A204.1 (cell line): ENCODE results near the gene SORCS2.

Experiments used
- FAIRE-seq: peaks from 2 replicates; lab custom pipeline; 2012; peaks lifted over from hg19 to GRCh38; lab: Jason Lieb, UNC

Gene SORCS2

DNA sequence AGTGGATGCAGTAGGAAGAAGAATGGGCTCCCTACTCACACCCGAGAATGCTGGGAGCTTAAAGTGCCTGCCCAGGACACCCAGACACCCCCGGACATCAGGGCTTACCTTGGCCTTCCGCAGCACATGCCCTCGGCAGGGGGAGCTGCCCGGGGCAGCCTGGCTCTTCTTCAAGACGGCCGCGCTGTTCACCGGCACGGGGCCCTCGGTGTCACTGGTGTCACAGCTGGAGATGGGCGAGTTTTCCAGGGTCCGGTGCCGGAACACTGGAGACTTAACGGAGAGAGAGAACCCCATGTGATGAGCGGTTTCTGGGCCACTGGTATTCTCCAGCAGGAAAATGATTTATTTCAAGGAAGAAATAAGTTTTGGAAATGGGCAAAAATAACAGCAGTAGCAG lies 576.4 kb downstream of the SORCS2 start:
- no peak for FAIRE-seq

DNA sequence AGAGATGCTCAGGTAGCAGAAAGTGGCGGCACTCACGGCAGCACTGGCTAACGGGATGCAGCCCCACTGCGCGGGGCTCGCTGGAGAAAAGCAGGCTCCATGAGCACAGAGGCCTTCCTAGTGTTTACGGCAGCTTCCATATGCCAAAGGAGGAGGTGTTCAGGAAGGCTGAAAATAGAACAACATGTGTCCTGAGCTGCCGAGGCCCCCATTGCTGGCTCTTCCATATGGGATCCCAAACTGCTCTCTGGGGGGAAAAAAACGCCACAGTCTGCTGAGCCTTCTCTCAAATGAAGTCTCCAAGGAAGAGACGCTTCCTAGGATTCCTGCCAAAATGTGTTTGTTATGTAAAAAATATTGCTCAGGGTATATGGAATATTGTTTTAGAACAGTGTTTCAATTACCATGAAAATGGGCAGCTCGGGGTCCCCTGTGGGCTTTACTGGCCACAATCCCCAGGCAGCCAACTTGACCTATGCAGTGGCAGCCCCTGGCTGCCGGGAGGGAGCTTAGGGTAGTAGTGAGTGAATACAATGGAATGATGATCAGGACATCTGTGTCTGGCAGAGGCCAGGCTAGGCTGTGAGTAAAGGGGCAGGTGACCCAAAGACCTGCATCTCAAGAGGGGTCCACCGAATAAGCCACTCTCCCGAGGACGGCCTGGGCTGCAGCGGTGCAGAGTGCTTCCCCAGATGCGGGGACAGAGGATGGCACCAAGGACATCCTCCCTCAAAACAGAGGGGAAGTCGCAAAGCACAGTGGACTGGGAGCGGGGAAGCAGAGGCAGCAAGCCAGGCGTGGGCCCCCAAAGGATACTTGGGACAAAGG lies 577.3 kb downstream of the SORCS2 start:
- no peak for FAIRE-seq

DNA sequence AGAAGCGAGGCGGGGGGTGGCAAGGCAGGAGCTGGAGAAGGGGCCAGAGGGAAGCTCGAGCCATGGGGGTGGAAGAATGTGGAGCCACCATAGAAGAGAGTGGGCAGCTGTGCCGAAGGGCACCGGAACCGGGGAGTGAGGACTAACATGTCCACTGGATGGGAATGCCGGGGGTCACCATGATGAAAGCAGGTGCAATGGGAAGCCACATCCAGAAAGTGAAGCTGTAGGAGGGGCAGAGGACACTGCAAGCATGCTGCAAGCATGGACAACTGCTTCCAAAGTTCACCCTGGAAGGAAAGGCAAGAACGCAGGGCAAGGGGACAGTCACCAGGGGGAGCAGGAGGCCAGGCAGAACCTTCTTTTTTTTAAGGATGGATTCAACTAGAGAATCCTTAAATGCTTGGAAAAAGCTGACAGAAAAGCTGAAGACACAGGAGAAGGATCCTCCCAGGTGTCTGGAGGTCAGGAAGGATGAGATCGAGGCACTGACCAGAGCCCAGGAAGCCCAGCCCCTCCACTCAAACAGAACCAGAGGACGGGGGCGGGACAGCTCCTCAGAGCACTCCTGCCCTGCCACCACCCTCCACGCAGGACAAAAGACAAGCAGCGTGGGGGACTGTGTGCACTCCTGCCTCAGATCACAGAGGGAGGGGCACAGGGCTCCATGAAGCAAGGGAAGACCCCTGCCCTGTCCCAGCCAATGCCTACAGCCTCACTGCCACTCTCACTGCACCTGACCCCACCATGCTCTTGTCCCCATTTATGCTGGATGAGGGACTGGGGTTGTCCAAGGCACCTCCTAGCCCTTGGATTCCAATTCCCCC lies 578.1 kb downstream of the SORCS2 start:
- FAIRE-seq, result no peak

DNA sequence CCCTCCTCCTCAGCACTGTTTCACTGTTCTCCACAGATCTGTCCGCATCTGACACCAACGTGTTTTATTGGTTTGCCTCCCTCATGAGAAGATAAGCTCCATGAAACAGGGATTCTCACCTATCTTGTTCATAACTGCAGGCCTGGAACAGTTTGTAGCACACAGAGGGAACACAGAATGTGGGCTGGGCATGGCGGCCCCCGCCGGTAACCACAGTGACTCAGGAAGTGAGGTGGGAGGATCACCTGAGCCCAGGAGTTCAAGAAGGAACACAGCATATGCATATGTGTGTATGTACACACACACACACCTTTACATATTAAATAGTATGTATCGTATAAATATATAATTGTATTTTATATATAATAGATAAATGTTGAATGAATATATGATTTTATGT lies 578.7 kb downstream of the SORCS2 start:
- FAIRE-seq, result no peak

DNA sequence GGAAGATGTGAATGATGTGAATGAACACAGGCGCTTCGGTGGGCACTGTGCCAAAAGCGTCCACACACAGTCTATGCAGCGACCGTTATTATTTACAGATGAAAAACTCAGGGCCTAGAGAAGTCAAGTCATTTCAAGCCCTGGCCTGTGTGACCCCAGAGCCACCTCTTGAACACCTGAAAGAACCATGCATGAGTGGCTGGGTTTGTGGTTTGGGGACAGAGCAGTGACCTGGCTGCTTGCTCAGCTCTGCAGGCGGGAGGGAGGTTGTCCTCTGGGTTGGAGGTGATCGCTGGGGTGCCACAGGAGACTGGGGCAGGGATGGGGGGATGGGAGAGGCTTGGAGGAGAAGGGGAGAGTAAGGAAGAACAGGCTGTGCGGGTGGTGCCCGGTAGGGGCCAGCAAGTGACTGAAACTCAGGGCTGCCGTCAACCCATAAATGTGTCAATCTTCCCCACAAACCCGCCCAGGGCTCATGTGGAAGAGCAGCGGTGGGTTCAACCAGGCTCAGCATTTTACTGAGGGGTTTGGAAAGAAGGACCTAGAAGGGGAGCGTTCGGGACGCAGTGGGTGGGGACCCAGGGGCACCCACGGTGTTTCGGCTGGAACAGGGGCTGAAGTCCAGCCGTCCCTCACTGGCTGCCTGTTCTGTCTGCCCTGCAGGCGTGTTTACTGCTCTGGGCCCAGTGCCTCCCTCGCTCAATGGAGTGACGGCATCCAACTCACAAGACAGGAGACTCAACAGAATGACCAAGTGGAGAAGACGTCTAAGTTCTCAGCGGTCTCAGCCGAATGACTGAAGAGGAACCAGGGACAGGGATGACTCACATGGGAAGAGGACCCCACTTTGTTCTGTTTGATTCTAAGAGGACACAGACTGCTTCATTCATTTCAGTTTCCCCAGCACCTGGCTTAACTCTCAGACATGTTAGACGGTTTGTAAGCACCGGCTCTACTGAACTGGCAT lies 579.5 kb downstream of the SORCS2 start:
- no peak for FAIRE-seq

DNA sequence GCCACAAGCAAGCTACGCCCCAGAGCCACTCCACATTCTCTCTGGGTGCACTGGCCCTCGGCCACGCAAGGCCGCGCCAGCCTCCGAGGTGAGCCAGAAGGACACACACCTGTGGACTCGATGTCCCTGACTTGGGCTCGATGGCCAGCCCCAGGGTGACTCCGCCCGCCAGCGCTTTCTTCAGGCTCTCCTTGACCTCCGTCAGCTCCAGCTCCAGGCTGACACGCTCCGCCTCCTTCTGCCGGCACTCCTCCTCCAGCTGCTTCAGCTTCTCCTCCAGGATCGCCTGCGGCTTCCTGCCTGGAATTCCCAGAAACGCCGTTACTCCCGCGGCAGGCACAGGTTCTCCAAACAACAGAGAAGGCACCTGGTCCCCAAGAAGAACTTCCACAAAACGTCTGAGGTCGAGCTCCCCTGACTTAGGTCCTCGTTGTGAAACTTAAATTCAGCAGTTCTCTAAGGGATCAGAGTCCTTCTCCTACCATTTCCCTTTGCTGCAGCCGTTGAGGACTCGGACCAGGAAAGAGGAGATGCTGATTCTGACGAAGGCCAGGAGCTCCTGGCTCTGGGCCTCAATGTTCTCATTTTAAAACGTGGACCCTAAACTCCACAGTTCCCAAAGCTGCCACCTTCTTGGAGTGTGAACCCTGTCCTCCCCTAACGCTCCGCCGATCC lies 580.5 kb downstream of the SORCS2 start:
- no peak for FAIRE-seq

DNA sequence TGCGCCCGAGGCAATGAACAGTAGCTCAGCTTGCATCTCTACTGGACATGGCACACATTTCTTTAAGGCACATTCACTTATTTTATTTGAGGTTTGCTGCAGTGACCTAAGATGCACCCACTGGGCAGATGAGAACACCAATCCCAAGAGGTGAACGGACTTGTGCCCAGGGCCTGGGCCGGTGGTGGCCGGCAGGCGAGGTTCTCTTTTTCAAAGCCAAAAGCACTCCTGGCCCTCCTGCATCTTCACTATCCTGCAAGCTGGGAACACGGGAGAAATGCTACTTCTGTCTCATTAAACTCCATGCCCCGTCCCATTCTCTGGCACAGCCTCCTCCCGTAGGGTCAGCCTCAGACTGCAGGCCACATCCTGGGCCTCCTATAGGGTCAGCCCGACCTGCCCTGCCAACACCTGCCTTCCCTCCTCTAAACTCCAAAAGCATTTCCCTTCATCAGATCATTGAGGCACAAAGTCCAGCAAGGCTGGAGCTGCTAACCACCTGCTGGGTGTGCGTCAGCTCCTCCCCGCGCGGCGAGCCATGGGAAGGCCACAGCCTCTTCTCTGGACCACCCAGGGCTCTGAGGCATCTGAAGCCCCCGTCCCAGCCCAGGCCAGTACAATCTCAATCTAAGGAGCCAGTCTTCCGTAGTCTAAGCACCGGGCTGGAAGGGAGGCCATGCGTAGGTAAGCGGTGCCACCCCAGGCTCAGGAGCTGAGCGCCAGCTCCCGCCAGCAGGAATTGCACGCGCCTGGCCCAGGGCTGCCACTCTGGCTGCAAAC lies 581.3 kb downstream of the SORCS2 start:
- no peak for FAIRE-seq

DNA sequence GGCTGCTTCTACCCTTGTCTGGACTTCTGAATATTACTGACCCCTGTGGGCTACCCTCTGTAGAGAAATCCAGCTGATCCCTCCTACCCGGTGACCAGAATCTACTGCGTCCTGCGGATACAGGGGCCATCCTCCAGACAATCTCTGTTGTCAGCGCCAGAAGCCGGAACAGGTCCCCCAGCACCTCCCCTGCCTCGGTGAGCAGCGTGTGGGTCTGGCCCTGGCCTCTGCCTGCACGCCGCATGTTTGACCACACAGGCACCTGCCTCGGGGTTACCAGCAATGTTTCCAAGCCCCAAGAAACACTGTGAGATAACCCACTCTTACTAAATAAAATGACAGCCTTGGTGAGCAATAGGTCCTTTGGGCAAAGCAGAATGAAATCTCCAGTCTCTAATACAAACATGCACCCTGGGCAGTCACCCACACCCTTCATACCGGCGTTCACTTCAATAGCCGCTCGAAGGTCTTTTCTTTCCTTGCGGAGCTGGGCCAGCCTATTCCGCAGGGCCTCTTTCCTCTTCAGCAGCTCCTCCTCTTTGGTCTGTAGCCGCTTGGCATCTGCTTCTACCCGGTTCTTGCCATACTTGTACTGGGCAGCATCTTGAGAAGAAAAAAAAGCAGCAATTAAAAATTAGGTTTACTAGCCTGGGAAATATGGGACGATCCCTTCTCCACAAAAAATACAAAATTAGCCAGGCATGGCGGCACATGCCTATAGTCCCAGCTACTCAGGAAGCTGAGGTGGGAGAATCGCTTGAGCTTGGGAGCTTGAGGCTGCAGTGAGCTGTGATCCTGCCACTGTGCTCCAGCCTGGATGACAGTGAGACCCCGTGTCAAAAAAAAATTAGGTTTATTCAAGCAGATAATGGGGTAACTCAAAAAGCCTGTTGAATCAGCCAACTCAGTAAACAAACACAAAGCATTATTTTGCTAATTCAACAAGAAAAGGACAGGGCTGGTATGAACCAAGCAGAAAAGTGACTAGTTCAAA lies 582.3 kb downstream of the SORCS2 start:
- no peak for FAIRE-seq

DNA sequence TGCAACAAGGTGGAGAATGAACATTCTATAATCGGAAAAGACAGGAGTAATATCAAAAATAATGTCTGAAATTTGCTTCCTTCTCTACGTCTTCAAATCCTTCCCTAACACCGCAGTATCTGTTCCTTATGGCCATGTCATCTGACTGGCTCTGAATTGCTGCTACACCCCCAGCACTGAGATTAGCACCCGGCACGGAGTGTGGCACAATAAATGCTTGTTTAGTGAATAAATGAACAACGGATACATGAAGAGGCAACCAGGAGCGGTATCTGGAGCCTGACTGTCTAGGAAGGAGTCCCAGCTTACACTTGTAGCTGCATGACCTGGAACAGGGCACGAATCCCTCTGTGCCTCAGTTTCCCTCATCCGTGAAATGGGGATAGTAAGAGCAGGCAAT lies 583.1 kb downstream of the SORCS2 start:
- no peak for FAIRE-seq

DNA sequence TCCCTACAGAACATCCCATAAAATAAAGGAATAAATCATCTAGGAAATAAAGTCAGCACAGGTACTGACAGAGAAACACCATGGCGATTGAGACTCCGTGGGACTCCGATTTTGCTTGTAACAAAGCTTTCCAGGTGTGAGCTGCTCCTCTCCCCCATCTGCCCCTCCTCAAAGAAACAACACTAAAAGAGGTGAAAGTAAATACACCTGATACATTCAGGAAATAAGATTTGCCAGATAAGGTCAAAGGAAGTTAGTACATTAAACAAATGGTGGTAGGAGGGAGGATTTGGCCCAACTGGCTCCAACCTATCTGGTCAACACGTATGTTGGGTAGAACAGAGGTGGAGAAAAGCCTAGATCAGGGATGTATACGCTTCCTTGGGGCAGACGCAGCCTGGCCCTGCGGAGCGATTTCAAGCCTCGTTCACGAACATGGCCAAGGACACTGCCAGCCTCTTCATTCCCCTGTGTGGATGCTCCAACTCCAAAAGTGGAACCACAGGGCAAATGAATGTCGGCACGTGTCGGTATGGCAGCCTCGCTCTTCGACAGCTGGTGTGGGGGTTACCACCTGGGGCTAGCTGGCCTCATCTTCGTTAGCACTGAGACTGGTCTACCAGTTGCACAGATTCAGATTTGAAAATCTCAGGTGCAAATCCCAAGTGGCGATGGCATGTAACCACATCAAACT lies 584.8 kb downstream of the SORCS2 start:
- no peak for FAIRE-seq

DNA sequence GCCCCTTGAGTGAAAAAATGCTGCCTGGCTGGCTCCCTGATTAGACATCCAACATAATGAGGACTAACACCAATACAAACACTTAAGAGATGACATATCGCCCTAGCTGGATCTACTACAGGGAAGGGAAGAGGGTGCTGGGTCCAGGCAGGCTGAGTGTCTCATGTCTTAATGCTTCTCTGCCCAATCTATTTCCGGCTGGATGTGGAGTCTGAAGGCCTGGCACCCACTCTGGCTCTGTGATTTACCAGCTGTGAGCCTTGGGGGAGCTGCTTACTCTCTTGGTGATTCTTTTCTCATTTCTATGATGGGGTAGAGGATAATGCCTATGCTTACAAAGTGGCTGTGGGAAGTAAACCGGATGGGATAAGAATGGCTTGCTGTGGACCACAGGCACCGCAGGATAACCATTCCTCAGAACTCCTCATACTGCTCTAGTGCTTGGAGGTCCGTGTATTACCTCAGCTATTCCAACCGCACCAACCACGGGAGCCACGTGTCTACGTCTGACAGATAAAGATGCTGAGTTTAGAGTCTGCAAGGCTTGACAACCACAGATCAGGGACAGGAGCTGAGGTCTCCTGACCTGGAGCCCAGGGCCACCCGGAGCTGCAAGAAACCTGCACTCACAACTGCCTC lies 585.7 kb downstream of the SORCS2 start:
- no peak for FAIRE-seq

DNA sequence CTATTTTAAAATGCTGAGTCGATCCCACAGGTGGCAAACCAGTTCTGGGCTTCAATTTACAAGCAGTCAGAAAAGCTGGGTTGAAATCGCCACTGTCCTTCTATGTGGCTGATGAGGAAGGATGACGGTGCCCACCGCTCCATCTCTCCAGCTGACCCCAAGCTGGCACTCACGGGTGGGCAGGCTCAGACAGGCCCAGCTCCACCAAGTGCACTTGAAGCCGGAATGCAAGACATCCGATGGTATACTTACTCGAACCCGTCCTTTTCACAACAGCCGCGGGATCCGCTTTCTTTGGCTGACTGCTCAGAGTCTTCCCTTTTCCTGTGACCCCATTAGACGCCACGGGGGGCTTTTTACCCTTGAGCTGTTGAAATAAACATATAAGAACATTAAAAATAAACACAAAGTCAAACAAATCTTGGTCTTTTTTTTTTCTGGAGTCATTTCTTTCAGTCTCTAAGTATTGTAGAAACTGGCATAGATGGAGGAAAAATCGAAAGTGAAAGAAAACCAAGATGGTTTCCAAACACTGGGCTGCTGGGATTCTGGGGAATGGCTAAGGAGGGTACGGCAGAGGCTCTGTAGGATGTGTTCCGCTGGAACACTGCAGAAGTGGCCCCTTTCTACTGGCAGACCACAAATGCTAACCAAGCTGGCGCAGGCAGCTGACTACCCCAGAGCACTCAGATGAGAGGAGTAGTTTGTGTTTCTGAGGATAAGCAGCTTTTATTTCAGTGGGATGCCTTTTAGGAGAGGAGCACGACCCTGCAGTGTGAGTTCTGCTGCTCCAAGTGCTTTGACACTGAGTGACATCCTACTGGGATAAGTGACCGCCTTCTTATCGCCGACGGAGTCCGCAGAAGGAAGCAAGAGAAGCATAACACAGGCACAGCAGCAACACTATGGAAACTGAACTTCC lies 586.4 kb downstream of the SORCS2 start:
- FAIRE-seq, result no peak

DNA sequence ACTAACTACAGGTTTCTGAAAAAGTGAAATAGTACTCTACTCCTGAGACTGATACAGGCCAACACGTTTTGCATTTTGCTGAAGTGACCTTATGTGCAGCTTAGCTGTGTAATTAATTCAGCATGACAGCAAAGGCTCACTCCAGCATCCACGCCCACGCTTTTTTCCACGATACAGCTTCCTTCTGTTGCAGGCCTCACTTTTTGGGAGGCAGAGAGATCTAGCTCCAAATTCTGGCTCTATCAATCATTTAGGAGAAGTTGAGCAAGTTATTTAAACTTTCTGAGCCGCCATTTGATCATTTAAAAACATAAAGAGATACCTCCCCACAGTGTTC lies 587.1 kb downstream of the SORCS2 start:
- no peak for FAIRE-seq

DNA sequence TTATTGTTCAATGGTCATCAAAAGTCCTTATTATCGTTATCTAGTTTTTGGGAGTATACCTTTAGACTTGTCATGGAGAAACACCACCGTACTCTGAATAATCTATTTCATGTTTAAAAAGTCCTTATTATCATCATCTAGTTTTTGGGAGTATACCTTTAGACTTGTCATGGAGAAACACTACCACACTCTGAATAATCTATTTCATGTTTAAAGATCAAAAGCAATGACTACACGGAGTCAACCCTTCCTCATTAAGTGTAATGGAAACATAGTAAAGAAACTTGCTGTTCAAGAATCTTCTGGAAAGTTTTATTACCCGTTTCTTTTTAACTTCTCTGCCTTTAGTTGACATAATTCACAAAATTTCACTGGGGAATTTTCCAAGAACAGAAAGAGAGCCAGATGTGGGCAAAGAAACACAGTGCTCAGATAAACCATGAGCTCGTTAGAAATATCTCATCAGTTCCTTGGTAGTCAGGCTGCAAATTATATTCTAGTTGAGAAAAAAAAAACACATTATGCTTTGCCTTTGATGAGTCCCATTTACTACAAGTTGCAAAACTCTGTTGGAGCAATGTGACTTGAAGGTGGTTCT lies 588.5 kb downstream of the SORCS2 start:
- no peak for FAIRE-seq

DNA sequence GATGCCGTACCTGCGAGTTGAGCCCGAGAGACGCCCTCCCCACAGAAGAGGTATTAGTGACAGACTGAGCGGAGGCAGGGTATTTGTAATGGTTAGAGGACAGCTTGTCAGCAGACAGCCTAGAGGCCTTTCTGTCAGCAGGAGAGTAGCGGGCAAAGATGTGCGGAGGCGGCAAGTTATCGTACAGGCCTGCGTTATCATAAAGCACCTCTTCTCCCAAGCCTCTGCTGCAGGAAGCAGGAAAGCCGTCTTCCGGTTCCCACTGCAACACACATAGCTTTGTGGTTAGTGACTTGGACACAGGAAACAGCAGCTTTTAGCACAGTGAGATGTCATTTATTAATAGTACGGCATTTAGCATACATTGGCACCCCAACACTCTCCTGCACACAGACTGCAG lies 589.0 kb downstream of the SORCS2 start:
- no peak for FAIRE-seq

DNA sequence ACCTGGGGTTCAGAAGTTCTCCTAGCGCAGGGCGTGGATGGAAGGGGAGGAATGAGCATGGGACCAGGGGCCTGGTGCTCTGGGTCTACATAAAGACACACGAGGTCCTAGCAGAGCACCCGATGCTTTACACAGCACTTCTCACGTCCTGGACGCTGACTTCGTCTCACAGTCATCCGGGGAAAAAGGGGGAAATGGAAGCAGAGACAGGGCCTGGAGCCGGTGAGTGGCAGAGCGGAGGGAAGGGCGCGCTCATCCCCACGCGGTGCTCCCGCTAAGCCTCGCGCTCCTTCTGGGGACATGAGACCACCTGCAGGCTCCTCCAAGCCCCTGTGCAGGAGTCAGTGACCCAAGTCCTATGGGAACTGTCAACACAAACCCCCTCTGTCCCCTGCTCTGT lies 589.7 kb downstream of the SORCS2 start:
- FAIRE-seq, result no peak

DNA sequence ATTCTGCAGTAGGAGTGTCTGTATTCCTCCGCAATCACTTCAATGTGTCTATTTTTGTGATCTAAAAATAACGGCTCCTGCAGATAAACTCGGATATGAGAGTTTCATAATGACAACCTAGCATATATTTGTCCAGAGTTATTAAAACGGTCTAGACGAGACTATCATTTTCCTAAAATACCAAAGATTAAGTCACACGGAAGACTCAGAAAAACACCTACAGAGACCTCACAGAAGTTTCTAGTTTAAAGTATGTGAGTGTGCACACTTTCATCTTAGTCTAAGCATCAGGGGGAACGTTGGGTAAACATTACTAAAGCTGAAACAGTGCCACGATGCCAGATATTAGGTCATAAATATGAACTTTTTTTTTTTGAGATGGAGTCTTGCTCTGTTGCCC lies 590.4 kb downstream of the SORCS2 start:
- FAIRE-seq, result no peak
